ENCODE data around the gene DLL1.

- TF ChIP-seq CTCF (IDR thresholded peaks at IDR 0.05; ENCODE audit: borderline replicate concordance, extremely low read depth, low read length, poor library complexity, severe bottlenecking) (no peak), EZH2 (IDR thresholded peaks at IDR 0.05; ENCODE audit: borderline replicate concordance, low read depth, low read length, severe bottlenecking) (no peak)
Observed at GRCh38 chr6:170266061-170266825, 24.6 kb downstream of the DLL1 start.

Measured in DND-41 (cell line).